ENCODE data around the gene FCER1G.

The FCER1G gene

DNA sequence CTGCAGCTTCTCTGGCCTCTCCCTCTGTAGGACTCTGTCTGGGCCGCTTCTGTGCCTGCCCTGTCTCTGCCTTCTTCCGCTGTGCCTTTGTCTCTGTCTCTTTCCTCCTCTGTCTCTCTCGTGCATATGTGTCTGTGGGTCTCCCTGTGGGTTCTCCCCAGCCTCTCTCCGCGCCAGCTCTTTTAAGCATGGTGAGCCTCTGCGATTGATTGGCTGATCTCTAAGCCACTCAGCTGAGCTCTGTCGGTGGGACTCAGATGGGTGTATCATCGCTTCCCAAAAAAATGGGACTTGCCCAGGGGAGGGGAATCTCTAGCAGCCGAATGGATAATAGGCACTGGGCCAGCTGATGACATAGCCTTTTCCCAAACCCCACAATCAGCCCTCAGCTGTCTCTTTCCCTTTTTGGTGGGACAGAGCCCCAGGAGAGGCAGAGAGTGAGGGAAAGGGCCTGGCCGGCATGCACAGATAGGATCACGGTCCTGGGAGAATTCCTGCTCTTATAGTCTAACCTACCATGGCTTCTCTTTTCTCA, 16.1 kb upstream of the FCER1G start, which contains the start of gene ADAMTS4:
TSS of gene ADAMTS4 (minus strand) at position 158 of the 535 bp plus-strand sequence. CDS start 427 bp downstream, outside the sequence.
- DNase-seq: peak; percentile 65
- H3K4me3 ChIP-seq (ENCODE audit: low read depth, low read length): peak within 1 kb of the TSS; percentile 19
- peaks cover 14% of the 10 kb centered on the region for H3K36me3 ChIP-seq
- TF ChIP-seq, protein P1, sequence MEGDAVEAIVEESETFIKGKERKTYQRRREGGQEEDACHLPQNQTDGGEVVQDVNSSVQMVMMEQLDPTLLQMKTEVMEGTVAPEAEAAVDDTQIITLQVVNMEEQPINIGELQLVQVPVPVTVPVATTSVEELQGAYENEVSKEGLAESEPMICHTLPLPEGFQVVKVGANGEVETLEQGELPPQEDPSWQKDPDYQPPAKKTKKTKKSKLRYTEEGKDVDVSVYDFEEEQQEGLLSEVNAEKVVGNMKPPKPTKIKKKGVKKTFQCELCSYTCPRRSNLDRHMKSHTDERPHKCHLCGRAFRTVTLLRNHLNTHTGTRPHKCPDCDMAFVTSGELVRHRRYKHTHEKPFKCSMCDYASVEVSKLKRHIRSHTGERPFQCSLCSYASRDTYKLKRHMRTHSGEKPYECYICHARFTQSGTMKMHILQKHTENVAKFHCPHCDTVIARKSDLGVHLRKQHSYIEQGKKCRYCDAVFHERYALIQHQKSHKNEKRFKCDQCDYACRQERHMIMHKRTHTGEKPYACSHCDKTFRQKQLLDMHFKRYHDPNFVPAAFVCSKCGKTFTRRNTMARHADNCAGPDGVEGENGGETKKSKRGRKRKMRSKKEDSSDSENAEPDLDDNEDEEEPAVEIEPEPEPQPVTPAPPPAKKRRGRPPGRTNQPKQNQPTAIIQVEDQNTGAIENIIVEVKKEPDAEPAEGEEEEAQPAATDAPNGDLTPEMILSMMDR (IDR thresholded peaks at IDR 0.05; ENCODE audit: low read depth, low read length): no peak
- peak within 1 kb of the TSS; percentile 96 for H3K27ac ChIP-seq
- H3K9me3 ChIP-seq (ENCODE audit: severe bottlenecking): no peaks in the 10 kb centered on the region
- no peaks in the 10 kb centered on the region for H3K27me3 ChIP-seq (ENCODE audit: insufficient read depth, low read depth, severe bottlenecking)

DNA sequence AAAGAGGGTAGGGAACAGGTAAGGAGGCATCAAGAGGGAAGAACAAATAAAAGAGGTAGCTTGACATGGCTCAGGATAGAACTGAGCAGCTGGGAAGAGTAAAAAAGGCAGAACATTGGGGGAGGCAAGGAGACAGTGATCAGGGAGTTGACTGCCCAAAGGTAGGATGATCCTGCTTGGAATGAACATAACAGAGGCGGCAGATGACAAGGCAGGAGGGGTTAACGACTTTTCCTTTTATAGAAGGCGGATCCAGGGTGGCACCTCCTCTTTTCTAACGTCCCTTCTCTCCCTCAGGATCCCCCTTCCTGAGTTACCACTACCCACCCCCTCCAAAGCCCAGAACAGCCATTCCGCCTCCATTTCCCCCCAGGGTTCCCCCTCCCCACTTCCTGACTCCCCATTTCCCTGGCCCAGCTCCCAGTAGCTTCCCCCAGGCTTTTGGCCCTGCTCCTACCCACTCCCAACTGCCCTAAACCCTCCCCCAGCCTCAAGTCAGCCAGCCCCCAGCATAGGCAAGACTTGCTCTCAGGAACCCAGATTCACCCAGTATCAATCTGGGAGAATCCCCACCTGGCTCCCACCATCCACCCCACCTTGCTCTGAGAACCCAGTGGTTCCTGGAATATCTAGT, 15.5 kb upstream of the FCER1G start:
- TF ChIP-seq, protein P1 (IDR thresholded peaks at IDR 0.05; ENCODE audit: low read depth, low read length): no peak
- DNase-seq: no peak
- no peaks in the 10 kb centered on the region for H3K9me3 ChIP-seq (ENCODE audit: severe bottlenecking)
- H3K4me3 ChIP-seq (ENCODE audit: low read depth, low read length): no peak overlapping the region
- H3K36me3 ChIP-seq: peaks cover 19% of the 10 kb centered on the region
- H3K27me3 ChIP-seq (ENCODE audit: insufficient read depth, low read depth, severe bottlenecking): no peaks in the 10 kb centered on the region
- 0 out of 2 replicates have a peak overlapping the region, but pooled peaks have one; percentile 7 for H3K27ac ChIP-seq

DNA sequence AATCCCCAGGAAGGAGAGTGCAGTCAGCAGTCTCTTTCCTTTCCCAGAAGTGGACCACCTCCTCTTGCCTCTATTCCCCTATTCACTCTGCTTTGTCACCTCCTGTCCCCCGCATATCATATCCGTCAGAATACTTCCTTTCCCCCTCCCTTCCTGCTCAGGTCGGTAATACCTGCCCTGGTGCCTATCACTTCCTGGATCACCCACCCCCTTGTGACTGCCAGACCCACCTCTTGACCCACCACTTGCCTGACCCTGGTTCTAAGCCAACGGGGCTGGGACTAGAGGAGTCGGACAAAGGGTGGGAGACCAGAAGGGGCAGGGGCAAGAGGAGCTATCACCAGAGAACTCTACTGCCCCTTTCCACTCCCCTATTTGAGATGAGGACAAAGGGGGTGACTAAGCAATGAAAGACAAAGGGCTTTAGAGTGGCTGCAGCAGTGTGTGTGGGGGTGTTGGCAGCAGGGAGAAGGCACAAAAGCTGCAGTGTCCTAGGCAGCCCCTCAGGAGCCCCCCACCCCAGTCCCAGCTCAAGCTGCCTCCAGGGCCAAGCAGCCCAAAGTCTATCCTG, 14.6 kb upstream of the FCER1G start:
- Histone ChIP-seq H3K27me3 (ENCODE audit: insufficient read depth, low read depth, severe bottlenecking) (no peaks in the 10 kb centered on the region), H3K27ac (peak overlapping the region; percentile 87), H3K4me3 (ENCODE audit: low read depth, low read length) (no peak overlapping the region), H3K36me3 (peaks cover 21% of the 10 kb centered on the region), H3K9me3 (ENCODE audit: severe bottlenecking) (no peaks in the 10 kb centered on the region)
- no peak for DNase-seq
- TF ChIP-seq, protein P1 (IDR thresholded peaks at IDR 0.05; ENCODE audit: low read depth, low read length): no peak

DNA sequence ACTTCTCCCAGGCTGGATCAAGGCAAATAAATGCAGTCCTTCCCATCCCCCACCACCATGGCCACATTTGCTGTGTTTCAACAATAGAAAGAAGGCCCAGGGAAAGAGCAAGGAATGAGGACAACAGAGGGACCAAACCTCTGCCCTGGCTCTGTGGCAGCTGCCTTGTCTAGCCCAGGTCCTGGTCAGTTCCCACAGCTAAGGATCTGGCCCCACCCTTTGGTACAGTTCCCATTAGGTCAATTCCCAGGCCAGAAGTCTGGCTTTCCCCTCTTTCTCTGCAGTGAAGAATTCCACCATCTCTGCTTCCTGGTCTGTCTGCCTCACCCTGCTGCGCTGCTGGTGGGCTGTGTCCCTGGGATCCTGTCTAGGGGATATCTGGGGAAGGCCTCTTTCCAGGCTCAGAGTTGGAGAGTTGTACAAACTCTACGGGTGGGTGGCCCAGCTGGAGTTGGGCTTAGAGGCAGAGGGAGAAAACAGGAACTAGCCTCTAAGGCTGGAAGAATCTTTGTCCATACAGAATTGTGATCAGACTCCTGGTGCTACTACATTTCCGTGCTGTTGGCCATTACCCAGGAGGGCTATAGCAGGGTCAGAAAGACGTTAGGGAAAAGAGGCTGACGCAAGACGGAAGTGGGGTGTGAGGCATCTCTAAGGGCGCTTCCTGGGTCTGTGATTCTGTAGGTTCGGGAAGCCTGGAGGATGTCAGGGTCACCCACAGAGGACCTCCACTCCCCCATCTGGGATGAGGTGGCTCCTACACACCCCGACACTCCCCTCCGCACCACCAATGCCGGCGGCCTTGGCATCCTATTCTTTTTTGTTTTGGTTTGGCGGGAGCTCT, 13.9 kb upstream of the FCER1G start:
- DNase-seq: no peak
- H3K9me3 ChIP-seq (ENCODE audit: severe bottlenecking): no peaks in the 10 kb centered on the region
- H3K27ac ChIP-seq: peak overlapping the region; percentile 87
- H3K4me3 ChIP-seq (ENCODE audit: low read depth, low read length): peak overlapping the region; percentile 79
- peaks cover 17% of the 10 kb centered on the region for H3K36me3 ChIP-seq
- H3K27me3 ChIP-seq (ENCODE audit: insufficient read depth, low read depth, severe bottlenecking): no peaks in the 10 kb centered on the region
- TF ChIP-seq, protein P1 (IDR thresholded peaks at IDR 0.05; ENCODE audit: low read depth, low read length): no peak

DNA sequence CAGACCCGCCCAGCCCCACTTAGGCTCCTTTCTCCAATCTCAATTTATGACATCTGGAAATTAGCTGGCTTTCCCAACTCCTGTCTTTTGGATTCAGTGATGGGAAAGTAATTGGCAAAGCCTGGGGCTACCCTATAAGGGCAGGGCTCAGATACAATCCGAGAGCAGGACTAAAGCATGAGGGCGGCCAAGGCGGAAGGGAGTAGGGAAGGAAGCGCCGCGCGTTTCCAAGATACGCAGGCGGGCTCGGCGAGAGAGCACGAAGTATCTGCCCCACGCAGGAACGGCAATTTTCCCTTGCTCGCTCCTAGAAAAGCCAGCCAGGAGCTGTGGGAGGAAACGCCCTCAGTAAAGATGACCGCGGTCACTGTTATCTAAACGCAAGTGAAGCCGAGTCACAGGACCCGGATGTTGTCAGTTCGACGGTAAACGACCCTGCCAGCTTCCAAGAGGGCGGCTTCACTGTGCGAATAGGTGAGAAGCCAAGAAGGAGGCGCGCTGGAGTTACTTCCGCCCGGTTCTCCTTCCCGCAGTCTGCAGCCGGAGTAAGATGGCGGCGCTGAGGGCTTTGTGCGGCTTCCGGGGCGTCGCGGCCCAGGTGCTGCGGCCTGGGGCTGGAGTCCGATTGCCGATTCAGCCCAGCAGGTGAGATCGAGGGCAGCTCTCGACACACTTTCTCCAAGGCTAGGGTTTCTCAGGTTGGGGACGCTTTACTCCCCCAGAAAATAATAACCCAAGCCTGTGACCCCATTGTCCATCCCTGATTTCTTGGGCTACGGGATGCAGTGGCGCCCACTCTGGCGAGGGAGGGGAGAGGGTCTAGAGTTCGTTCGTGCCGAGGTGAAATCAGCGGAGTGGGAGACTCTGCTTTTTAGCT, 13.0 kb upstream of the FCER1G start, which contains the start of gene NDUFS2:
TSS of gene NDUFS2 (plus strand) at position 532 of the 877 bp plus-strand sequence. CDS start at position 551, 19 bp downstream.
- peaks cover 26% of the 10 kb centered on the region for H3K36me3 ChIP-seq
- peak; percentile 100 for DNase-seq
- H3K27ac ChIP-seq: peak within 1 kb of the TSS; percentile 87
- peak within 1 kb of the TSS; percentile 79 for H3K4me3 ChIP-seq (ENCODE audit: low read depth, low read length)
- H3K27me3 ChIP-seq (ENCODE audit: insufficient read depth, low read depth, severe bottlenecking): no peaks in the 10 kb centered on the region
- TF ChIP-seq, protein P1 (IDR thresholded peaks at IDR 0.05; ENCODE audit: low read depth, low read length): peak; percentile 63; the same call in 1 of the 2 replicates
- no peaks in the 10 kb centered on the region for H3K9me3 ChIP-seq (ENCODE audit: severe bottlenecking)

Measured in WERI-Rb-1 (cell line).